HG03139 (cell line): Measurements from ENCODE around the gene CREB3L1.

Experiments
- ATAC-seq: cut with Tn5 transposase; IDR thresholded peaks from one replicate; pipeline ENCODE4 v1.9.1; 2021; ENCODE audit not compliant: unreplicated experiment

Gene CREB3L1

GRCh38 chr11:46272816-46273427 is 4.5 kb upstream of the CREB3L1 start:
- no peak for ATAC-seq

DNA sequence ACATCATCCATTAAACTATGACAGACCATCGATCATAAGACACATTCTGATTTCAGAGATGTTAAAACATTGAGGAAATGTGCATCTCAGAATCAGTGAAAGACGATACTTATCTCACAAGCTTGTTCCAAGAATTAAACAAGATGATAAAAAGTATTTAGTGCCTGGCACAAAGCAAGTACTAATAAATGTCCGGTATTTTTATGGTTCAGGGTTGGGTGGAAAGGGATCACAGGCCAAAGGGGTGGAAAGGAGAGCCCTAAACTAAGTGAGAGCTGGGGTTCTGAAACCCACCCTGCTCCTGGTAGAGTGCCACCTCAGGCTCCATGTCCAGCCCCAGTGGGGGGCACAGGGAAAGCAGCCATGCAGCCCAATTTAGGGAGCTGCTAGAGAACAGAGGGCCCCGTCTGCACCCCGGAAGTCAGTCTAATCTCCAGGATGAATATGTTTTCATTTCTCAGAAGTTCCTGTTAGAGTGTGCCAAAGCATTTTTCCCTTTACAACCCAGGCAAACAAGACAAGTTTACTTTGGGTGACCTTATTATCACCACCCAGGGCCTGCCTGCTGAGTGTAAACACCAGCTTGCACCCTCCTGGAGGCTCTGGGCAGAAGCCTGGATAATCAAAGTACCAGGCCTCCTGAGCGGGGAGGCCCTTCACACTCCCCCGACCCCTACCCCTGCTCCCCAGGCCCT is 3.8 kb upstream of the CREB3L1 start:
- no peak for ATAC-seq

GRCh38 chr11:46275964-46276641 is 1.4 kb upstream of the CREB3L1 start:
- no peak for ATAC-seq

DNA sequence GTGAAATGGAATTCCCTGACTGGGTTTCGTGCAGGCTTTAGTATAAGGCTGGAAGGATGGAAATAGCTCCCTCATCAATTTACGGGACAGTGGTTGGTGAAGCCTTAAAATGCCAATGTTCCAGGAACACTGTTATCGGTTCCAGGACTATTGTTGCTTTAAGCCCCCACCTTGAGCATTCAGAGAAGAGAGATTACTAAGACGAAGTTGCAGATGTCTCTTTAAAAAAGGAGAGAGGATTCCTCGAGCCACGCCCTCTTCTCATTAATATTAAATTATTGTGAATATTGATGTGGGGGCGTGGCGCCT is 195 bp upstream of the CREB3L1 start:
- ATAC-seq, result no peak

DNA sequence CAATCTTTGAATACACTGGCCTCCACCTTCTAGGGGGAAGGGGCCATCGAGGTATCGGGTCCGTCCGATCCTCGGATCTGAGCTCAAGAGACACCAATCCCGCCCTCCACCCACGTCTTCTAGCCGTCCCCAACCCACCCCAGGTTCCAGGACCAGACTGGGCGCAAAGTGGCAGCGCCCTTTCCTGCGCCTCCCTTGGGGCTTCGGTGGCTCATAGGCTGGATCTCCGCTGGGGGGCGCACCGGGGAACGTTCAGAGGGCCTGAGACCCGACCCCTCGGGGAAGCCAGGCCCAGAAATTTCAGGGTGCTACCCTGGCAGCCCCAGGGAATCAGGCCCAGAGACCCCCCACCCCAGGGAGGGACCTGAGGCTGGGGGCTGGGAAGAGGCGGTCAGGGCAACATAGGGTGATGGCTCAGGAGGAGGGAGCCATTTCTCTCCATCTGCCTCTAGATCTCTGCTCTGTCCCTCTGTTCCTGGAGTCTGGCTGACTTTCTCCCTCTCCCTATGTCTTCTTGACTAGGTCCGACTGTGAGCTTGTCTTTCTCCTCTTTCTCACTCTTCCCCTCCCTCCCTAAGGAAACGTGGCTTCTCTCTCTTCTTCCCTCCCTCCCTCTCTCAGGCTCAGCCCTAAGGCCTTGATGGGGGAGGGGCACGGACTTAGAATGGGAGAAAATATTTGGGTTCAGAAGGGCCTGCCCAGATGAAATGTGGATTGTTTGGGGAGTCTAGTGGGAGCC is 1.1 kb downstream of the CREB3L1 start:
- ATAC-seq, result no peak

GRCh38 chr11:46279126-46280099 is 2.0 kb downstream of the CREB3L1 start:
- ATAC-seq, result no peak

DNA sequence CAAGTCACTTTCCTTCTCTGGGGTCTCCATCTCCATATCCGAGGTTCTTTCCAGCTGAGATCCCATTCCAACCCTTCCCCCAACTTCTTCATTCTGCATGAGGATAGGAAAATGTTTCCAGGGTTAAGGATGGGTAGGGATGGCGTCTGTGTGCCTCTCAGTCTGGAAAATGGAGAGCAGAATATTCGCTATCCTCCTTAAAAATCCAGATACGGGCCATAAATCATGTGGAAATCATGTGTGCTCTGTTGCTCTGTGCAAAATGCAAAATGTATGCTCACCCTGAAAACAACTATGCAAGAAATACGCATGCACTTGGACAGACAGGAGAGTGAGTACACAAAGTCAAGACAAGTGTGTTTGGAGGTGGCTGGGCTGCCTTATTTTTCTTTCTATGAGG is 3.2 kb downstream of the CREB3L1 start:
- no peak for ATAC-seq

- ATAC-seq, result no peak
These were observed 3.9 kb downstream of the CREB3L1 start for GRCh38 chr11:46281371-46281831.

DNA sequence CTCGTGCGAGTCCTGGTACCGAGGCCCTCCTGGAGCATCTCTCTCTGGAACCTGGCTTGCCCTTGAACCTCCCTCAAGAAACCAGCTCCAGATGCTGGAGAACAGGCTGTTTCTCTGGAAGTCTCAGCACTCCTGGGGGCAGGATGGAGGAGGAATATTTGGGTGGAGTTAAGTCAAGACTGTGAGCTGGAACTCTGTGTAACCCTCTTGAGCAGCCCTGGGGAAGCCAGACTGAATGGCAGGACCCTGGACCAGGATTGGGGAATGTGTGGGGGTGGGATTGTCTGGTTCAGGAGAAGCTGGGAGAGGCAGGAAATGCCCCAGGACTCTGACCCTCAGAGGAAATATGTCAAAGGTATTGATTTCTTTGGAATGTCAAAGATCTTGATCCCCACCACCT is 7.7 kb downstream of the CREB3L1 start:
- ATAC-seq, result no peak

DNA sequence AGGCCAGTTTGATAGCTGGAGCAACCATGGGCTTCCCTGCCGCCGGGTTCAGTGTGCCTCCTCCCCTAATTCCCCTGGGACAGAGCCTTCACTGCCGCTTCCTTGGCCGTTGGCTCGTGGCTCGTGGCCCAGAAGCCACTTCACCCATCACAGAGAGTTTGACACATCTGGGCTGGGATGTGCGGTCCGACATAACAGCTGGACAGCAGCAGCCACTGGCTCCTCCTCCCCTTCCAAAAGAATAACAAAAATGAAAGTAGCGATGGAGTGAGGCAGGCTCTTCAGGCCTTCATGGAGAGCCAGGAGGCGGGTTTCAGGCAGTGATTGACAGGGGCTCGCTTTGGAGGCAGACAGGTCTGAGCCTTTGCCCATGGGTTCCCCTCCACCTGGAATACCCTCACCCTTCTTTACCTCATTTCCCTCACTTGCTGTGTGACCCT is 8.2 kb downstream of the CREB3L1 start:
- no peak for ATAC-seq

- no peak for ATAC-seq
These were observed 9.3 kb downstream of the CREB3L1 start for GRCh38 chr11:46286789-46287188.

GRCh38 chr11:46288451-46288850 is 11.0 kb downstream of the CREB3L1 start:
- no peak for ATAC-seq

DNA sequence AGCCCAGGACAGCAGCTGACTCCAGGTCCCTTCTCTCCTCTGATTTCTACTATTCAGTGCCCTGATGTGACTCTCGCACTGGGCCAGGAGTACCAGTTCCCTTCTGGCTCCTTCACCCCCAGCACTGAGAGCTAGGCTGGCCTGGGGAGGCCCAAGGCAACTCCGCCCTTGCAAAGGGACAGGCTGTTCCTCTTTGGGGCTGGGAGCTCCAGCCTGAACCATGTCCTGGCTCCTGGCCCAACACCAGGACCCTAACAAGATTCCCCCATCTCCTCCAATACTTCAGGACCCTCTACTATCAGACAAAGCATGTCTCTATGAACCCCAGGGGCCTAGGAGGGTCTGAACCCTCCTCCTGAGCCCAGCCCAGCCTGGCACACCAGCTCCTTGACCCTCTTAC is 12.5 kb downstream of the CREB3L1 start:
- no peak for ATAC-seq

- ATAC-seq, result no peak
These were observed 13.3 kb downstream of the CREB3L1 start for GRCh38 chr11:46290598-46291309.

DNA sequence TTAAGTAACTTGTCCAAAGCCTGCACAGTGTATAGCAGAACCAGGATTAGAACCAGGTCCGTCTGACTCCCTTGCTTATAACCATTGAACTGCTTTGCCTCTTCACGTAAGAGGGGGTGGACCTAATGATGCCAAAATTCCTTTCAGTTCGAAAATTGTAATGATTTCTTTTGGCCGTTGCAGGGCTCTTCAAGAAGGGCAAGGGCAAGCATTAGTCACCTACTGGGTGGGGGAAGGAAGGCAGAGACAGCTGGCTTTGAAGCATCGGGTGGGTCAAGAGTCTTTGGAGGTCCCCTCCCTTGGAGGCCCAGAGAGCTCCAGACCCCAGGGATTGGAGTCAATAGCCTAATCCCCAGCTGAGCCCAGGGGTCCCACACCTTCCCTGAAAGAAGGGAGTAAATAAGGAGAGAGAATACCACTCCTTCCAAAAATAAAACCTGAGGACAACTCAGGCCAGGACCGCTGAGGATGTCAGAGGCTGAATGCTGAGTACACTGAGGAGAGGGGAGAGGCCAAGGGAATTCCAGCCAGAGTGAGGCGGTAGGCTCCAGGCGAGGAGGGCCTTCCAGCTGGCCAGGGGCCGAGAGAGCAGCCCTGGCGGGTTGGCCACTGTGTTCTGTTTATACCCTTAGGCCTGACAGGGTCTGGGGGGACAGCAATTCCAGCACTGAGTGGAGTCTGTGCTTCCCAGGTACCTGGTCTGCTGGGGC is 14.1 kb downstream of the CREB3L1 start:
- ATAC-seq, result no peak

- no peak for ATAC-seq
These were observed 15.6 kb downstream of the CREB3L1 start for GRCh38 chr11:46293066-46293465.

GRCh38 chr11:46293641-46294103 is 16.2 kb downstream of the CREB3L1 start:
- no peak for ATAC-seq

GRCh38 chr11:46294365-46295309 is 17.2 kb downstream of the CREB3L1 start:
- no peak for ATAC-seq
